Hepatocyte (in vitro differentiated cells): ENCODE data around the gene ABCA1. TPM values are rescaled to one million over a fixed set of nuclear protein-coding genes. Genes with fewer than 3 reads are reported as not detected.

Experiments
- DNase-seq: peaks from one replicate; pipeline ENCODE4 v3.0.0-alpha.2; 2016; ENCODE audit warnings: low spot score
- H2AFZ ChIP-seq: fragments of 200-600 bp; sonication (generic); 2 replicates; pipeline ENCODE4 v1.6.0; 2016; ENCODE audit warnings: antibody characterized with exemption, mild to moderate bottlenecking
- H3K27ac ChIP-seq: fragments of 200-600 bp; sonication (generic); 2 replicates; pipeline ENCODE4 v1.5.1; 2016; ENCODE audit warnings: mild to moderate bottlenecking
- H3K27me3 ChIP-seq: fragments of 200-600 bp; sonication (generic); 2 replicates; pipeline ENCODE4 v1.6.1; 2016
- H3K36me3 ChIP-seq: fragments of 200-600 bp; sonication (generic); replicated peaks from 2 replicates; pipeline ENCODE4 v1.5.1; 2016; ENCODE audit warnings: low read depth; ENCODE audit not compliant: insufficient read depth
- H3K4me1 ChIP-seq: fragments of 200-600 bp; sonication (generic); 2 replicates; pipeline ENCODE4 v1.5.1; 2016; ENCODE audit warnings: mild to moderate bottlenecking, moderate library complexity; ENCODE audit not compliant: insufficient read depth
- H3K4me2 ChIP-seq: fragments of 200-600 bp; sonication (generic); 2 replicates; pipeline ENCODE4 v1.6.0; 2016
- H3K4me3 ChIP-seq: fragments of 200-600 bp; sonication (generic); 2 replicates; pipeline ENCODE4 v1.5.1; 2016; ENCODE audit warnings: mild to moderate bottlenecking
- H3K79me2 ChIP-seq: fragments of 200-600 bp; sonication (generic); 2 replicates; pipeline ENCODE4 v1.6.0; 2017; ENCODE audit warnings: mild to moderate bottlenecking
- H3K9me2 ChIP-seq: fragments of 200-600 bp; sonication (generic); replicated peaks from 2 replicates; pipeline ENCODE4 v1.6.0; 2017; ENCODE audit warnings: mild to moderate bottlenecking; ENCODE audit not compliant: insufficient read depth
- H3K9me3 ChIP-seq: fragments of 200-600 bp; sonication (generic); 2 replicates; pipeline ENCODE4 v1.5.1; 2016; ENCODE audit warnings: low read depth, mild to moderate bottlenecking
- H4K20me1 ChIP-seq: fragments of 200-600 bp; sonication (generic); 2 replicates; pipeline ENCODE4 v1.6.0; 2016; ENCODE audit warnings: mild to moderate bottlenecking; ENCODE audit not compliant: insufficient read depth, poor library complexity, severe bottlenecking
- EZH2 ChIP-seq: fragments of 200-600 bp; sonication (generic); IDR thresholded peaks from 2 replicates; pipeline ENCODE4 v1.6.1; 2016; ENCODE audit warnings: antibody characterized with exemption, mild to moderate bottlenecking, borderline replicate concordance
- EZH2phosphoT487 ChIP-seq: fragments of 200-600 bp; sonication (generic); IDR thresholded peaks from one replicate; pipeline ENCODE4 v1.6.1; 2018; ENCODE audit warnings: antibody characterized with exemption, mild to moderate bottlenecking, low read depth, moderate library complexity; ENCODE audit not compliant: unreplicated experiment, severe bottlenecking
- WGBS: methylation state at CpG from one replicate; pipeline ENCODE4 v1.1.6; 2016; ENCODE audit warnings: low lambda C conversion rate; ENCODE audit errors: missing lambda C conversion rate; 5-methylcytosine and 5-hydroxymethylcytosine counted together
- polyA plus RNA-seq: library from polyadenylated mRNA; unstranded; fragments of >200 nt; fragmentation: Nextera tagmentation; extraction: Ambion mirVana; gene quantifications from 2 replicates; pipeline ENCODE4 v1.2.1, GENCODE V29; 2016
- total RNA-seq: library from RNA; depleted of rRNA; stranded (reverse); fragments of >200 nt; gene quantifications from 2 replicates; pipeline ENCODE4 v1.2.3, GENCODE V29; 2014
- TF ChIP-seq, protein P1 (sequence below): fragments of 200-600 bp; sonication (generic); IDR thresholded peaks from 2 replicates; pipeline ENCODE4 v1.5.1; 2016; ENCODE audit warnings: antibody characterized with exemption, mild to moderate bottlenecking; ENCODE audit not compliant: poor library complexity

The ABCA1 gene
- total and polyA plus RNA-seq, 2 experiments from 2014 or later = 14.5 to 87.4 TPM

DNA sequence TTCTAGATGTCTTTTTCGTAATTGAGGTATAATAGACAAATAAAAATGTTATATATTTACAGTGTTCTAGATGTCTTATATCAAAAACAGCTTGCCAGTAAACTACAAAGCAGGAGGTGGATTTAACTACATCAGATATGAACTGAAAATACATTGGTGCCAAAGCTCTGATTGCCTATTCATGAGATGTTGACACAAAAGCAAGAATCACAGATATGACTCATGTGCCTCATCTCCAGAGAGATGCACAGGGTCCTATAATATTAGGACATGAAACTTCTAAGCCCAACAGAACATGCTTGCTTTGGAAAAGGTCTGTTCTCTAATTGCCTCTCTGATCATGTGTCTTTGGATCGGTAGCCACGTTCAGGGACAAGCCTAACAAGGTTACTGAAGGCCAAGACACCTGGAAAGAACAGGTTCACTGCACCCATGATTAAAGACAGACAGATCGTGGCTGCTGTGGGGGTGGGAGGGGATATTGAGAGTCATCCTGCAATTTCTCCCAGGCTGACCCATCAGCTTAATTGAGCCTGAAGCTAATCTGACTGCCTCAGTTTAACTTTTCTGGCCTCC lies 16.8 kb downstream of the ABCA1 start:
- Histone ChIP-seq H3K79me2 (peaks cover 100% of the 10 kb centered on the region), H3K27me3 (no peaks in the 10 kb centered on the region), H3K9me3 (no peaks in the 10 kb centered on the region), H2AFZ (no peak overlapping the region), H3K36me3 (no peaks in the 10 kb centered on the region), H3K4me3 (no peak overlapping the region), H3K27ac (peak overlapping the region; percentile 21), H3K4me1 (peaks cover 40% of the 10 kb centered on the region), H4K20me1 (peaks cover 93% of the 10 kb centered on the region), H3K9me2 (no peaks in the 10 kb centered on the region), H3K4me2 (no peak overlapping the region)
- DNase-seq = no peak
- WGBS = 70% methylated on average over 4 of the region's 4 CpGs
- TF ChIP-seq EZH2phosphoT487 (no peak), EZH2 (no peak)
- TF ChIP-seq, protein P1, sequence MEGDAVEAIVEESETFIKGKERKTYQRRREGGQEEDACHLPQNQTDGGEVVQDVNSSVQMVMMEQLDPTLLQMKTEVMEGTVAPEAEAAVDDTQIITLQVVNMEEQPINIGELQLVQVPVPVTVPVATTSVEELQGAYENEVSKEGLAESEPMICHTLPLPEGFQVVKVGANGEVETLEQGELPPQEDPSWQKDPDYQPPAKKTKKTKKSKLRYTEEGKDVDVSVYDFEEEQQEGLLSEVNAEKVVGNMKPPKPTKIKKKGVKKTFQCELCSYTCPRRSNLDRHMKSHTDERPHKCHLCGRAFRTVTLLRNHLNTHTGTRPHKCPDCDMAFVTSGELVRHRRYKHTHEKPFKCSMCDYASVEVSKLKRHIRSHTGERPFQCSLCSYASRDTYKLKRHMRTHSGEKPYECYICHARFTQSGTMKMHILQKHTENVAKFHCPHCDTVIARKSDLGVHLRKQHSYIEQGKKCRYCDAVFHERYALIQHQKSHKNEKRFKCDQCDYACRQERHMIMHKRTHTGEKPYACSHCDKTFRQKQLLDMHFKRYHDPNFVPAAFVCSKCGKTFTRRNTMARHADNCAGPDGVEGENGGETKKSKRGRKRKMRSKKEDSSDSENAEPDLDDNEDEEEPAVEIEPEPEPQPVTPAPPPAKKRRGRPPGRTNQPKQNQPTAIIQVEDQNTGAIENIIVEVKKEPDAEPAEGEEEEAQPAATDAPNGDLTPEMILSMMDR = no peak

DNA sequence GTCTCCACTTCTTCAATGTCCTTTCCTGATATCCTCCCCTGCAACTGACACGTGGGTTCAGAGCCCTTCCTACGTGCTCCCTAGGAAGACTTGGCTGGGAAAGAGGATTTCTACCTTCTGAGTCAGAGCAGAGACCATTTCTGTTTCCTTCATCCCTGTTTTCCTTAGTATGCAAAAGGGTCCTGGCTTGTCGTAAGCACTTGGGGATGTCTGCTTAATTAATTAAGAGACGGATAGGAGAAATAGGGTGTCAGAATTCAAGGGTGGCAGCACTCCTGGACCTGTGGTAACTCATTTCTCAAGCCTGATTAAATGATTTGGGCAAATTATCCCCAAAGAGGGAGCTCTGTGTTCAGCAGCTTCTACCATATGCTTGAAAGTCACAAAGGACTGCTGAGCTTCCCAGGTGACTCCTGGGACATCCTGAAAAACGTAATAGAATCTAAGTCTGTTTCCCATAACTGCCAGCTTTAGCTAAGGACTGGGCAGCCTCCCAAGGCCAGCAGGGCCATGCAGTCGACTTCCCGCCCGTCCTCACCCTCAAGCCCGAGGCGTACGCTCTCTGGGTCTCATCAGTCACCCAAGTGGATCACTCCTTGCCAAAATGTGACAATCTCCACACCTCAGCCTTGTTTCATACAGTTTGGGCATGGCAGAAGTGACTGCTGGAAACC lies 20.5 kb downstream of the ABCA1 start:
- Histone ChIP-seq H3K9me3 (no peaks in the 10 kb centered on the region), H4K20me1 (peaks cover 90% of the 10 kb centered on the region), H3K4me3 (no peak overlapping the region), H3K9me2 (no peaks in the 10 kb centered on the region), H3K27me3 (no peaks in the 10 kb centered on the region), H3K79me2 (peaks cover 97% of the 10 kb centered on the region), H3K4me2 (no peak overlapping the region), H3K4me1 (peaks cover 34% of the 10 kb centered on the region), H3K27ac (peak overlapping the region; percentile 61), H2AFZ (no peak overlapping the region), H3K36me3 (no peaks in the 10 kb centered on the region)
- WGBS = 83% methylated on average over 11 of the region's 11 CpGs
- TF ChIP-seq EZH2 = no peak
- TF ChIP-seq, protein P1 = no peak
- TF ChIP-seq EZH2phosphoT487 = no peak
- no peak for DNase-seq

DNA sequence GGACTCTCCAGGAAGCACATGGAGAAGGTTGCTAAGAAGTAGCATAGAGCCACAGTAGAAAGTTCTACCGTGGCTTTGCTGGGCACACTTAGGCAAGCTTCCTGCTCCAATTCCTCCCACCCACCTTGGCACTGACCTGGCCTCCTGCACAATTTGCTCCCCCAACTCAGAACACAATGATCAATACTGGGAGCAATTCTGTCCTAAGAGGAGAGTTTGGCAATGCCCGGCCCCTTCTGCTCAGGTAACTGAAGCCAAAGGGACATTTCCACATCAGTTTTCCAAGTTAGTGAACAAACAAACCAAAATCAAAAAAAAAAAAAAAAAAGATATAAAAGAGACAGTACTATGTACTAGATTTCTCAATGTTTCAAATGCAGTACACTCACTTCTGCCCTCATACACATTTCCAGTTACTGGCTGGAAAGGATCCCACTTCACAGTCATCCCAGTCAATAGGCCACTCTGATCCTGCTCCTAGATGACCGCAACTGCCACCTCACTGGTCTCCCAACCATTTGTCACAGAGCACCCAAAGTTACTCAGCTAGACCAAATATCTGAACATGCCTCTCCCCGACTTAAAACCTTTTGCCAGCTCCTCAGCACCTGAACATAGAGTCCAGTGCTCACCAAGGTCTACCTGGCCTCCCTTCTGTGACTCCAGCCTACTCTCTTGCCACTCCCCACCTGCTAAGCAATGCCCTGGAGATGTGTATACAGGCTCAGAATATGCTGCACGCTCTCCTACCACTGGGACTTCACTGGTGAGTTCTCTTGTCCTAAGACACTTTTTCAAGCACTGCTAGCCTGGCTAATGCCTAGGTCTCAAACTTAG lies 21.3 kb downstream of the ABCA1 start:
- no peak for DNase-seq
- 92% methylated on average over 5 of the region's 5 CpGs for WGBS
- peaks cover 26% of the 10 kb centered on the region for H3K4me1 ChIP-seq
- H3K9me3 ChIP-seq = no peaks in the 10 kb centered on the region
- TF ChIP-seq EZH2phosphoT487 = no peak
- TF ChIP-seq, protein P1 = no peak
- TF ChIP-seq EZH2 = no peak
- H3K79me2 ChIP-seq = peaks cover 97% of the 10 kb centered on the region
- H3K4me2 ChIP-seq = no peak overlapping the region
- H3K27ac ChIP-seq = peak overlapping the region; percentile 61
- H4K20me1 ChIP-seq = peaks cover 90% of the 10 kb centered on the region
- H3K27me3 ChIP-seq = no peaks in the 10 kb centered on the region
- H3K36me3 ChIP-seq = no peaks in the 10 kb centered on the region
- no peak overlapping the region for H3K4me3 ChIP-seq
- no peak overlapping the region for H2AFZ ChIP-seq
- no peaks in the 10 kb centered on the region for H3K9me2 ChIP-seq
